Measurements from ENCODE around the gene ESRRA.

- TF ChIP-seq ZNF274 (IDR thresholded peaks at IDR 0.05; ENCODE audit: low read depth, low read length): no peak
- no peak for TF ChIP-seq YY1 (IDR thresholded peaks at IDR 0.05; ENCODE audit: insufficient read depth, insufficient read length)
- no peak for TF ChIP-seq SUZ12 (IDR thresholded peaks at IDR 0.05; ENCODE audit: extremely low read depth, insufficient read depth, insufficient read length)
Observed at GRCh38 chr11:64306563-64306875, 1.2 kb downstream of the ESRRA start.
